Measurements from ENCODE around the gene ZBTB43. TPM values are rescaled to one million over a fixed set of nuclear protein-coding genes. Genes with fewer than 3 reads are reported as not detected.

Gene ZBTB43
- total RNA-seq, 1 donor: 18.1 TPM

DNA sequence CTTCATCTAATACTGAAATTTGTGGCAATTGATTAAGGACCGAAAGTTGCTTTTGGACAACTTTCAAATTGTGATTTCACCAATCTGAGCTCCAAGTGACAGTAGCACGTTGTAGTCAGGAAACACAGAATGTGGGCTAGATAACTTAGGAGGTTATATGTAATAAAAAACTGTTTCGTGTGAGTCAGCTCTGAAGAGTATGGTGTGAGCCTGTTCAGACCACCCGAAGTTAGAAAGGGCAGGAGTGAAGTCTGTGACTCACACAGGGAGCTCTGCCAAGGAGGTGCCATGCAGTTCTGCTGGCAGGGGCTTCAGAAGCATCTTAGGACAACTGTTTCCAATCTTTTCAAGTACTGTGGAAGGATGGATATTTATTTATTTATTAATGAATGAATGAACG is 39.2 kb downstream of the ZBTB43 start:
- H3K4me2 ChIP-seq (ENCODE audit: insufficient read depth, low read length): peak overlapping the region; percentile 1
- no peak overlapping the region for H3K27ac ChIP-seq (ENCODE audit: low read depth, low read length)

DNA sequence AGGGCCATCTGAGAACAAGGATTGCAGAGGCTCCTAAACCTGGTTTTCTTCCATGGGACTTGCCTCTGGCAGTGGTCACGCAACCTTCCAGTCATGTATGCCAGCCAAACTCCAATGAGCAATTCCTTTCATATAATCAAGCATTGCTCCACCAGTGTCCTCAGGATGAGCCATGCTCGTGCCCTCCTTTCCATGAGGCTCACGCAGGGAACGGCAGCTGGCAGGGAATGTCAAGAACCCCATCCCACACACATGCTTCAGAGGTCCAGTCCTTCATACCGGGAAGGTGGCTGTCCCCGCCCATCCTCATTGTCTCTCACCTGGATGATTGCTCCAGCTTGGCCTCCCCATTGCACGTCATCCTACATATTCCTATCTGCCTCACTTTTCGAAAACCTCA is 42.2 kb downstream of the ZBTB43 start:
- H3K27me3 ChIP-seq (ENCODE audit: insufficient read depth, low read length): peaks cover 11% of the 10 kb centered on the region
- DNase-seq (ENCODE audit: insufficient read length, low spot score, missing footprints): no peak
- no peak overlapping the region for H2AFZ ChIP-seq (ENCODE audit: low read length)
- no peaks in the 10 kb centered on the region for H3K9me3 ChIP-seq (ENCODE audit: low read depth, low read length)
- H3K4me1 ChIP-seq (ENCODE audit: insufficient read depth, low read length): peaks cover 11% of the 10 kb centered on the region
- no peak overlapping the region for H3K4me2 ChIP-seq (ENCODE audit: insufficient read depth, low read length)
- H3K36me3 ChIP-seq (ENCODE audit: insufficient read depth, low read length): no peaks in the 10 kb centered on the region
- no peaks in the 10 kb centered on the region for H4K20me1 ChIP-seq (ENCODE audit: insufficient read depth, low read length)
- TF ChIP-seq, protein P1, sequence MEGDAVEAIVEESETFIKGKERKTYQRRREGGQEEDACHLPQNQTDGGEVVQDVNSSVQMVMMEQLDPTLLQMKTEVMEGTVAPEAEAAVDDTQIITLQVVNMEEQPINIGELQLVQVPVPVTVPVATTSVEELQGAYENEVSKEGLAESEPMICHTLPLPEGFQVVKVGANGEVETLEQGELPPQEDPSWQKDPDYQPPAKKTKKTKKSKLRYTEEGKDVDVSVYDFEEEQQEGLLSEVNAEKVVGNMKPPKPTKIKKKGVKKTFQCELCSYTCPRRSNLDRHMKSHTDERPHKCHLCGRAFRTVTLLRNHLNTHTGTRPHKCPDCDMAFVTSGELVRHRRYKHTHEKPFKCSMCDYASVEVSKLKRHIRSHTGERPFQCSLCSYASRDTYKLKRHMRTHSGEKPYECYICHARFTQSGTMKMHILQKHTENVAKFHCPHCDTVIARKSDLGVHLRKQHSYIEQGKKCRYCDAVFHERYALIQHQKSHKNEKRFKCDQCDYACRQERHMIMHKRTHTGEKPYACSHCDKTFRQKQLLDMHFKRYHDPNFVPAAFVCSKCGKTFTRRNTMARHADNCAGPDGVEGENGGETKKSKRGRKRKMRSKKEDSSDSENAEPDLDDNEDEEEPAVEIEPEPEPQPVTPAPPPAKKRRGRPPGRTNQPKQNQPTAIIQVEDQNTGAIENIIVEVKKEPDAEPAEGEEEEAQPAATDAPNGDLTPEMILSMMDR (IDR thresholded peaks at IDR 0.05; ENCODE audit: extremely low read depth, low read depth, low read length): no peak
- no peak overlapping the region for H3K27ac ChIP-seq (ENCODE audit: low read depth, low read length)
- H3K79me2 ChIP-seq (ENCODE audit: insufficient read depth, low read length): no peaks in the 10 kb centered on the region
- H3K4me3 ChIP-seq (ENCODE audit: insufficient read depth, low read length): no peak overlapping the region

More for the DNA sequence above, 39.2 kb downstream of the ZBTB43 start:
- no peak overlapping the region for H2AFZ ChIP-seq (ENCODE audit: low read length)
- peaks cover 5% of the 10 kb centered on the region for H4K20me1 ChIP-seq (ENCODE audit: insufficient read depth, low read length)
- peaks cover under 1% of the 10 kb centered on the region for H3K79me2 ChIP-seq (ENCODE audit: insufficient read depth, low read length)
- no peaks in the 10 kb centered on the region for H3K27me3 ChIP-seq (ENCODE audit: insufficient read depth, low read length)
- H3K9me3 ChIP-seq (ENCODE audit: low read depth, low read length): no peaks in the 10 kb centered on the region
- TF ChIP-seq, protein P1 (IDR thresholded peaks at IDR 0.05; ENCODE audit: extremely low read depth, low read depth, low read length): no peak
- no peak overlapping the region for H3K4me3 ChIP-seq (ENCODE audit: insufficient read depth, low read length)
- DNase-seq (ENCODE audit: insufficient read length, low spot score, missing footprints): peak; percentile 93
- peaks cover 11% of the 10 kb centered on the region for H3K4me1 ChIP-seq (ENCODE audit: insufficient read depth, low read length)
- H3K36me3 ChIP-seq (ENCODE audit: insufficient read depth, low read length): no peaks in the 10 kb centered on the region

DNA sequence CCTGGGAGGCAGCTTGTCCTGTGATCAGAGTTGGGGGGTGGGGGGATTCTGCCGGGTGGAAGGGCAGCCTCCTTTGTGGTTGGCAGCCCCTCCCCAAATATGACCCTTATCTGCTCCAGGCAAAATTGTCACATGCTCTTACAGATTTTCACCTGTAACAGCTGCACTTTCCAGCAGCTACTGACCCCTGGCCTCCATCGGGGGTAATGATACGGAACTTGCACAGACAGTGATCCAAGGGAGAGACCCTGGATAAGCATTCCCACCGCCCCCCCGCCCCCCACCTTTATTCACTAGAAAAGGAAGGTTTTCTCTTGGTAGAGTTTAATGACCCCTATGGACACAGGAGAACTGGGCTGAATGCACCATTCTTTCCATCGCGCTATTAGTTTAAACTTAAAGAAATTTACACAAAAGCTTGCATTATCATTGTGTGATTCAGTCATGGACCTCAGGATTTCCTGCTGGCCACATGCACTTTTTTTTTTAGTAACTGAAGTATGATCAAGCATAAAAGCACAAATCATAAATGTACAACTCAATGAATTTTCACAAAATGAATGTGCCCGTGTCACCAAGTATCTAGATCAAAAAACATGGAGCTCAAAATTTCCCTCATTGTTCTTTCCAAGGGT is 44.9 kb downstream of the ZBTB43 start:
- TF ChIP-seq, protein P1 (IDR thresholded peaks at IDR 0.05; ENCODE audit: extremely low read depth, low read depth, low read length): no peak

DNA sequence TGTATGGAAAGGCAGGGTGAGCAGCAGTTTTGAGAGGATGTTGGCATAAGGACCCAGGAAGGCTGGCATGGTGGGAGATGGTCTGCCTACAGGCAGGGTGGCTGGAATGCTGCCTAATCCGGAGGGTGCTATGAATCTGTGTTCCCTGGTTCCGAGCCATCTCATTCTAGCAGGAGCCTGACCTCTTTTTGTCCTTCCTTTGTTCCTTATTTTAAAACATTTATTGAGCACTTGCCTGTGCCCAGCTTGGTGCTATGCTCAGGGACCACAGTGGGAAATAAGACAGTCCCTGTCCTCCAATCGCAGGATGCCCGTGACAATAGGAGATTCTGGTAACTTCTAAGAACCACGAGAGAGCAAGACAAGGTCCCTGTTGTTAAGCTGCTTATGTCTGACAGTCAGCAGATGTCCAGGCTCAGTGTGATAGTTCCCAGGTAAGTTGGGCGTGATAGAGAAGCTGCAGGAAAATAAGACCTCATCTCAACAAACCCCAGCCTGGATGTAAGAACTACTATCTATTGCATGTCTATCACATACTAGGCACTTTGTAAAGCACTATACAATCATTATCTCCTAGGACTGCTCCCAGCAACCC is 46.5 kb downstream of the ZBTB43 start:
- Histone ChIP-seq H3K36me3 (ENCODE audit: insufficient read depth, low read length) (no peaks in the 10 kb centered on the region), H3K4me1 (ENCODE audit: insufficient read depth, low read length) (peaks cover 5% of the 10 kb centered on the region), H4K20me1 (ENCODE audit: insufficient read depth, low read length) (no peaks in the 10 kb centered on the region), H3K27ac (ENCODE audit: low read depth, low read length) (no peak overlapping the region), H3K27me3 (ENCODE audit: insufficient read depth, low read length) (peaks cover 36% of the 10 kb centered on the region), H3K4me3 (ENCODE audit: insufficient read depth, low read length) (no peak overlapping the region), H2AFZ (ENCODE audit: low read length) (no peak overlapping the region), H3K79me2 (ENCODE audit: insufficient read depth, low read length) (no peaks in the 10 kb centered on the region), H3K9me3 (ENCODE audit: low read depth, low read length) (no peaks in the 10 kb centered on the region), H3K4me2 (ENCODE audit: insufficient read depth, low read length) (no peak overlapping the region)
- no peak for DNase-seq (ENCODE audit: insufficient read length, low spot score, missing footprints)
- TF ChIP-seq, protein P1 (IDR thresholded peaks at IDR 0.05; ENCODE audit: extremely low read depth, low read depth, low read length): no peak

More for the DNA sequence above, 44.9 kb downstream of the ZBTB43 start:
- no peak overlapping the region for H3K4me2 ChIP-seq (ENCODE audit: insufficient read depth, low read length)
- no peaks in the 10 kb centered on the region for H3K36me3 ChIP-seq (ENCODE audit: insufficient read depth, low read length)
- H3K4me1 ChIP-seq (ENCODE audit: insufficient read depth, low read length): peaks cover 5% of the 10 kb centered on the region
- peaks cover 26% of the 10 kb centered on the region for H3K27me3 ChIP-seq (ENCODE audit: insufficient read depth, low read length)
- no peaks in the 10 kb centered on the region for H3K79me2 ChIP-seq (ENCODE audit: insufficient read depth, low read length)
- no peak for DNase-seq (ENCODE audit: insufficient read length, low spot score, missing footprints)
- no peaks in the 10 kb centered on the region for H4K20me1 ChIP-seq (ENCODE audit: insufficient read depth, low read length)
- H3K9me3 ChIP-seq (ENCODE audit: low read depth, low read length): no peaks in the 10 kb centered on the region
- H3K4me3 ChIP-seq (ENCODE audit: insufficient read depth, low read length): no peak overlapping the region
- no peak overlapping the region for H2AFZ ChIP-seq (ENCODE audit: low read length)
- H3K27ac ChIP-seq (ENCODE audit: low read depth, low read length): no peak overlapping the region

All from osteoblast (primary cell).